CD14-positive monocyte (primary cell): Measurements from ENCODE around the gene RAB11FIP3. TPM values are rescaled to one million over a fixed set of nuclear protein-coding genes. Genes with fewer than 3 reads are reported as not detected.

Experiments used
- DNase-seq, 3 donors: peaks; one replicate each; pipeline ENCODE4 v3.0.0-alpha.2; 2011 to 2022
- H2AFZ ChIP-seq: 2 replicates; pipeline ENCODE4 v1.6.0; 2012; ENCODE audit warnings: mild to moderate bottlenecking, low read depth, low read length, inconsistent platforms; ENCODE audit not compliant: insufficient read depth, poor library complexity, severe bottlenecking
- H3K27ac ChIP-seq, 2 donors: 1 replicate in 1 of 2; 2 replicates in 1 of 2; pipeline ENCODE4 v1.5.1; 2012 to 2013; ENCODE audit warnings: low read length in 2 of 2, control low read depth in 1 of 2, inconsistent platforms in 1 of 2, low read depth in 1 of 2, mild to moderate bottlenecking in 1 of 2
- H3K27me3 ChIP-seq, 2 donors: one replicate each; pipeline versions ENCODE4 v1.6.0 to v1.6.1; 2011 to 2013; ENCODE audit warnings: low read length in 2 of 2; ENCODE audit not compliant: control insufficient read depth in 2 of 2, insufficient read depth in 2 of 2
- H3K36me3 ChIP-seq, 2 donors: replicated peaks in 1 of 2; 1 replicate in 1 of 2; 2 replicates in 1 of 2; pipeline versions ENCODE4 v1.5.1 to v1.6.1; 2012 to 2013; ENCODE audit warnings: low read length in 2 of 2, control low read depth in 1 of 2, inconsistent platforms in 1 of 2, mild to moderate bottlenecking in 1 of 2; ENCODE audit not compliant: insufficient read depth in 2 of 2, control insufficient read depth in 1 of 2
- H3K4me1 ChIP-seq, 2 donors: 1 replicate in 1 of 2; 2 replicates in 1 of 2; pipeline versions ENCODE4 v1.5.1 to v1.6.1; 2012 to 2013; ENCODE audit warnings: low read length in 2 of 2, control low read depth in 1 of 2, inconsistent platforms in 1 of 2, mild to moderate bottlenecking in 1 of 2, moderate library complexity in 1 of 2; ENCODE audit not compliant: insufficient read depth in 2 of 2, control insufficient read depth in 1 of 2
- H3K4me2 ChIP-seq: replicated peaks from 2 replicates; pipeline ENCODE3; 2012; ENCODE audit warnings: low read length, moderate library complexity, mild to moderate bottlenecking; ENCODE audit not compliant: poor library complexity, severe bottlenecking; ENCODE audit errors: extremely low read depth
- H3K4me3 ChIP-seq, 3 experiments: fragments of 200-600 bp in 1 of 3; sonication (generic) in 1 of 3; replicated peaks in 1 of 3; 1 replicate in 2 of 3; 2 replicates in 1 of 3; pipeline ENCODE4 v1.5.1; 2011 to 2013; ENCODE audit warnings: low read length in 3 of 3, mild to moderate bottlenecking in 3 of 3, control low read depth in 2 of 3, low read depth in 2 of 3, inconsistent platforms in 1 of 3, moderate library complexity in 1 of 3
- H3K79me2 ChIP-seq: 2 replicates; pipeline ENCODE4 v1.6.0; 2012; ENCODE audit warnings: mild to moderate bottlenecking, control low read depth, inconsistent platforms, low read length, moderate library complexity; ENCODE audit not compliant: insufficient read depth
- H3K9ac ChIP-seq: 2 replicates; pipeline ENCODE4 v1.6.0; 2017; ENCODE audit warnings: low read length, mild to moderate bottlenecking; ENCODE audit not compliant: insufficient read depth, poor library complexity, severe bottlenecking
- H3K9me3 ChIP-seq, 2 donors: replicated peaks in 1 of 2; 1 replicate in 1 of 2; 2 replicates in 1 of 2; pipeline versions ENCODE4 v1.5.1 to v1.6.1; 2012 to 2013; ENCODE audit warnings: low read length in 2 of 2, control low read depth in 1 of 2; ENCODE audit not compliant: control insufficient read depth in 1 of 2, insufficient read depth in 1 of 2
- H4K20me1 ChIP-seq: 2 replicates; pipeline ENCODE4 v1.6.0; 2012; ENCODE audit warnings: mild to moderate bottlenecking, low read length, control low read depth, moderate library complexity; ENCODE audit not compliant: insufficient read depth
- H3K27ac Mint-ChIP-seq, 7 donors: one replicate each; pipeline ENCODE4 v1.8.0; 2020; ENCODE audit warnings: mild to moderate bottlenecking in 7 of 7, mixed read lengths in 7 of 7, moderate library complexity in 6 of 7, inconsistent platforms in 2 of 7
- H3K27me3 Mint-ChIP-seq, 3 donors: one replicate each; pipeline ENCODE4 v1.8.0; 2021 to 2022; ENCODE audit warnings: low read depth in 3 of 3, mild to moderate bottlenecking in 3 of 3, mixed read lengths in 3 of 3, moderate library complexity in 3 of 3, inconsistent platforms in 1 of 3
- H3K36me3 Mint-ChIP-seq, 2 donors: one replicate each; pipeline ENCODE4 v1.8.0; 2020; ENCODE audit warnings: mixed read lengths in 2 of 2, inconsistent platforms in 1 of 2, mild to moderate bottlenecking in 1 of 2
- H3K4me1 Mint-ChIP-seq: one replicate; pipeline ENCODE4 v1.8.0; 2020; ENCODE audit warnings: mild to moderate bottlenecking, mixed read lengths
- H3K4me3 Mint-ChIP-seq, 2 donors: one replicate each; pipeline ENCODE4 v1.8.0; 2020; ENCODE audit warnings: mild to moderate bottlenecking in 2 of 2, mixed read lengths in 2 of 2, moderate library complexity in 1 of 2
- H3K9me3 Mint-ChIP-seq, 7 donors: one replicate each; pipeline ENCODE4 v1.8.0; 2020 to 2022; ENCODE audit warnings: mixed read lengths in 7 of 7, mild to moderate bottlenecking in 6 of 7, moderate library complexity in 6 of 7, inconsistent platforms in 2 of 7
- WGBS: methylation state at CpG from one replicate; pipeline ENCODE4 v1.1.5; 2013; ENCODE audit warnings: missing lambda C conversion rate; ENCODE audit not compliant: insufficient coverage; 5-methylcytosine and 5-hydroxymethylcytosine counted together
- intact Hi-C, 2 donors: fragments of 100-400 bp; cut with micrococcal nuclease; formaldehyde crosslinking; loops; one replicate each; pipeline versions ENCODE4 v1.15.0 to v1.15.1; 2023
- polyA plus RNA-seq, 3 donors: library from polyadenylated mRNA; depleted of rRNA in 1 of 3; unstranded in 2 of 3; stranded (reverse) in 1 of 3; fragments of 300-500 nt in 2 of 3; fragments of >200 nt in 1 of 3; fragmentation: Illumina TruSeq in 2 of 3; gene quantifications; 1 replicate in 2 of 3; 2 replicates in 1 of 3; pipeline ENCODE4 v1.2.3, GENCODE V29; 2012 to 2021
- TF ChIP-seq, protein P1 (sequence below): fragments of 200-600 bp; IDR thresholded peaks from one replicate; pipeline ENCODE4 v1.8.0; 2022; ENCODE audit warnings: antibody characterized with exemption, mild to moderate bottlenecking

RAB11FIP3 gene
- polyA plus RNA-seq, 3 donors, result 0.37 to 7.5 (median 0.49) TPM

DNA sequence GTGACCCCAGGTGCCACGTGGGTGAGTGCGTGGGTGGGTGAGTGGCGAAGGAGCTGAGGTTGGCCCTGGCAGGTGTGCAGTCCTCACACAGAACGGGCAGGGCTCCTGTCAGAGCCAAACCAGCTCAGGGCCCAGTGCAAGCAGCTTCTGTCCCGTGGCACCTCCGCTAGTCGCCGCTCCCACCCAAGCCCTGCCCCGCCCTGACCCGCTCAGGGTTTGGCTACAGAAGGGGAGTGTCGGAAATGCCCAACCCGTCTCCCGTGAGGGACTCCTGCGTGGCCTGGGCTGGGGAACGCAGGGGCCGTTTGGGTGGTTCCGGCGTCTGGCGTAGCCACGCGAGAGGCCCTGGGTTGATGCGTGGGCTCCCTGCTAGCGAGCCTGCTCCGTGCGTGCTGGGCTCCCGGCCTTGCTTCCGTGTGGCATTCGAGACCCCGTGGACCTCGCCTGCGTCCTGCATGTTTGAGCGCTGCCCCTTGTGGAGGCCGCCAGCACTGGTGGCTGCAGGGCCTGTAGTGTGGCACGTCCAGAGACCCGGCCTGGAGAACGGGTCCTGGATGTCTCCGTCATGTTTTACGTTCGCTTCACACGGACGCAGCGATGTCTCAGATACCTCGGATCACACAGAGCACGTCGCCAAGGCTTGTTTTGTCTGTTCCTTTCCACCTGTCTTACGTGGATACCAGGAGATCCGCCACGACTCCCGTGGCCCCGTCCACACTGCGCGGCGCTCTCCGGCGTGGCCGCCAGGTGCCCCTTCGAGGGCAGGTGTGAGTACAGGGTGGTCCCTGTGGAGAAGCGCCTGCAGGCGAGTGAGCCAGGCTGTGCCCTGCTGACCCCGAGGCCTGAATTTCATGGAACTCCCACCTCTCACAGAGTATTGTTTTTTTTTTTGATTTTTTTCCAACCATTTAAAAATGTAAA, 112.2 kb downstream of the RAB11FIP3 start:
- DNase-seq, result no peak
- H3K4me3 Mint-ChIP-seq, result no peak overlapping the region
- 96% methylated on average over 57 of the region's 60 CpGs for WGBS
- peak overlapping the region in 4 of 7 donors; percentile 15 to 68 (median 56) for H3K27ac Mint-ChIP-seq
- intact Hi-C loops, result no loop called here
- H3K36me3 ChIP-seq, result peaks cover 30 to 46% of the 10 kb centered on the region in 2 donors
- H3K27me3 Mint-ChIP-seq, result no peaks in the 10 kb centered on the region
- H3K4me3 ChIP-seq, result no peak overlapping the region
- H3K27ac ChIP-seq, result no peak overlapping the region
- H3K9ac ChIP-seq, result no peak overlapping the region
- TF ChIP-seq, protein P1, sequence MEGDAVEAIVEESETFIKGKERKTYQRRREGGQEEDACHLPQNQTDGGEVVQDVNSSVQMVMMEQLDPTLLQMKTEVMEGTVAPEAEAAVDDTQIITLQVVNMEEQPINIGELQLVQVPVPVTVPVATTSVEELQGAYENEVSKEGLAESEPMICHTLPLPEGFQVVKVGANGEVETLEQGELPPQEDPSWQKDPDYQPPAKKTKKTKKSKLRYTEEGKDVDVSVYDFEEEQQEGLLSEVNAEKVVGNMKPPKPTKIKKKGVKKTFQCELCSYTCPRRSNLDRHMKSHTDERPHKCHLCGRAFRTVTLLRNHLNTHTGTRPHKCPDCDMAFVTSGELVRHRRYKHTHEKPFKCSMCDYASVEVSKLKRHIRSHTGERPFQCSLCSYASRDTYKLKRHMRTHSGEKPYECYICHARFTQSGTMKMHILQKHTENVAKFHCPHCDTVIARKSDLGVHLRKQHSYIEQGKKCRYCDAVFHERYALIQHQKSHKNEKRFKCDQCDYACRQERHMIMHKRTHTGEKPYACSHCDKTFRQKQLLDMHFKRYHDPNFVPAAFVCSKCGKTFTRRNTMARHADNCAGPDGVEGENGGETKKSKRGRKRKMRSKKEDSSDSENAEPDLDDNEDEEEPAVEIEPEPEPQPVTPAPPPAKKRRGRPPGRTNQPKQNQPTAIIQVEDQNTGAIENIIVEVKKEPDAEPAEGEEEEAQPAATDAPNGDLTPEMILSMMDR, result no peak
- H4K20me1 ChIP-seq, result peaks cover 96% of the 10 kb centered on the region
- peaks cover 4% of the 10 kb centered on the region for H3K4me1 Mint-ChIP-seq
- H3K4me2 ChIP-seq, result no peak overlapping the region
- H3K4me1 ChIP-seq, result peaks cover 11 to 18% of the 10 kb centered on the region in 2 donors
- no peaks in the 10 kb centered on the region for H3K9me3 Mint-ChIP-seq
- H3K9me3 ChIP-seq, result no peaks in the 10 kb centered on the region
- no peaks in the 10 kb centered on the region for H3K27me3 ChIP-seq
- H2AFZ ChIP-seq, result no peak overlapping the region
- H3K36me3 Mint-ChIP-seq, result peaks cover 22 to 35% of the 10 kb centered on the region in 2 donors
- H3K79me2 ChIP-seq, result peaks cover 86% of the 10 kb centered on the region

DNA sequence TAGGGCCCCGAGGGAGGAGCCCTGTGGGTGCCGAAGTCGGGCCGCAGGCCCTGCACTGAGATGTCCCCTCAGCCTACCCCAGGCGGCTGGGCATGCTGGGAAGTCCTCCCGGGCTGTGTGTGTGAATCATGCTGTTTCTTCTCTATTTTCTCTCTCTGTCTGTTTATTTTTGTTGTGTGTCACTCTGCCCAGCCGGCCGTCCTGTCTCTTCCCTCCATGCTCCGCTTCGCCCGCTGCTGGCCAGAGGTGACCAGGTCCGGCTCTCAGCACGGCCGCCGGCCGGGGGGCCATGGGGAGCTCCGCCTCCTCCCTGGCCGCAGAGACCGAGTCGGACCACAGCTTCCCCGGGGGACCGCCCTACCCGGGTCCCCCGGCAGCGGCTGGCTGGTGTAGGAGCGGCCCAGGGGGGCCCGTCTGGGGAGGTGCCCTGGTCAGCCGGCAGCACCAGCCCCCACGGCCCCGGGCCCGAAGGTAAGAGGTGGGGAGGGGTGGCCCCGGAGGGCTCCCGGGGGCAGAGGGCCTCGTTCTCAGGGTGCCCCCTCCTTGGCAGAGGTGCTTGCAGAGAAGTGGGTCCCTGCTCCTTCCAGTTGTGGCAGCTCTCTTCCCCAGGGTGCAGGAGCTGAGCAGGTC, 114.6 kb downstream of the RAB11FIP3 start:
- Histone ChIP-seq H4K20me1 (peaks cover 95% of the 10 kb centered on the region), H3K79me2 (peaks cover 75% of the 10 kb centered on the region), H3K27ac (no peak overlapping the region), H2AFZ (no peak overlapping the region), H3K27me3 (no peaks in the 10 kb centered on the region), H3K4me2 (no peak overlapping the region), H3K9ac (no peak overlapping the region), H3K4me1 (peaks cover 8 to 10% of the 10 kb centered on the region in 2 donors), H3K4me3 (no peak overlapping the region), H3K36me3 (peaks cover 28 to 46% of the 10 kb centered on the region in 2 donors), H3K9me3 (no peaks in the 10 kb centered on the region)
- no peak overlapping the region for H3K4me3 Mint-ChIP-seq
- no peak overlapping the region for H3K27ac Mint-ChIP-seq
- TF ChIP-seq, protein P1, result no peak
- DNase-seq, result no peak
- intact Hi-C loops, result no loop called here
- H3K9me3 Mint-ChIP-seq, result no peaks in the 10 kb centered on the region
- 99% methylated on average over 23 of the region's 34 CpGs for WGBS
- H3K4me1 Mint-ChIP-seq, result peaks cover 3% of the 10 kb centered on the region
- peaks cover 22 to 38% of the 10 kb centered on the region in 2 donors for H3K36me3 Mint-ChIP-seq
- H3K27me3 Mint-ChIP-seq, result no peaks in the 10 kb centered on the region
